ENCODE measurements around the gene ADAP1. TPM values are rescaled to one million over a fixed set of nuclear protein-coding genes. Genes with fewer than 3 reads are reported as not detected.

The ADAP1 gene
- total and polyA plus RNA-seq, 2 of the 13 experiments (the other 11 are each of a cell fraction or from before 2014, with no cell fraction given), result 10.5 to 24.6 TPM

DNA sequence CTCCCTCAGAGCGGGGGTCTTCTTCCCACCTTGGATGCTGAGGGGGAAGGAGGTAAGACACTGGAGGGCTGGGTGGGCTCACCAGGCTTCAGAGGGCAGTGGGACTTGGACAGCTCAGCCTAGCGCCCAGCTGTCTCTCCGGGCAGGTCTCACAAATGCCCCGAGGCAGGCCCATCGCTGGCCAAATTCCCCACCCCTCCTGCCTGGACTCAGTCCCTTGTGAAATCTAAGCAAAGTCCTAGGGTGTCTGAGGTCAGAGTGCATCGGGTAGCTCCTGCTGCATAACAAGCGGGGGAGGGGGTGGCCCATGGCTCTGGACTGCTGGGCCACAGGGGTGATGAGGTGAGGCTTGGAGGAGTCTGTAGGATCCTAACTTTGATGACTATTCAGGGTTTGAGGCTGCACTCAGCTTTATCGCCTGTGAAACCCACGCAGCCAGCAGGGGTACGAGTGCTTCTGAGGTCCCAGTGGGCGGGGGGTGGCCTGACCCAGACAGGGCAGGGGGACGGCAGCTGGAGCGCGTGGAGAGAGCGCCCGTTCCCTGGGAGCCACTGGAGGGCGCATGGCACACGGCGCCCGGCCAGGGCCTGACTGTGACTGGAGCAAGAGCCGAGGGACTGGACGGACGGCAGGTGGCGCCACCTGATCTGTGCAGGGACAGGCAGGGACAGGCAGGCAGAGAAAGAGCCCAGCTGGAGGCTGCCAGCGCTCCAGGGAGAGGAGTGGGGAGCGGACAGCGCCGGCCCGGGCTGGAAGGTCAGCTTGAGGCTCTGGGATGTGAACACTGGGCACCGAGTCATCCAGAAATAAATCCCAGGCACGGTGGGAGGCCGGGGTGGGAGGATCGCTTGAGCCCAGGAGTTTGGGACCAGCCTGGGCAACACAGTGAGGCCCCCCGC, 38.5 kb upstream of the ADAP1 start (continued):
- TF ChIP-seq ZNF333 (CRISPR knock-in tag; IDR thresholded peaks at IDR 0.05; ENCODE audit: borderline replicate concordance) (0 out of 2 replicates have a peak, but pooled peaks have one; percentile 8), POGZ (CRISPR knock-in tag; IDR thresholded peaks at IDR 0.05) (peak; percentile 39; the same call in 1 of the 2 replicates), MXI1 (IDR thresholded peaks at IDR 0.05; ENCODE audit: borderline replicate concordance, low read depth, low read length) (peak; percentile 83; the same call in 1 of the 3 replicates), HOXA7 (CRISPR knock-in tag; IDR thresholded peaks at IDR 0.05) (no peak), GATAD1 (CRISPR knock-in tag; IDR thresholded peaks at IDR 0.05) (peak; percentile 78), ZNF616 (CRISPR knock-in tag; IDR thresholded peaks at IDR 0.05; ENCODE audit: low read depth) (no peak), RCOR2 (CRISPR knock-in tag; IDR thresholded peaks at IDR 0.05) (no peak), ZNF326 (CRISPR knock-in tag; IDR thresholded peaks at IDR 0.05; ENCODE audit: borderline replicate concordance) (no peak), ZBTB7B (CRISPR knock-in tag; IDR thresholded peaks at IDR 0.05) (peak; percentile 50; the same call in 1 of the 2 replicates), ZSCAN22 (CRISPR knock-in tag; IDR thresholded peaks at IDR 0.05) (peak; percentile 82), TARDBP (CRISPR knock-in tag; IDR thresholded peaks at IDR 0.05) (peak; percentile 78), NFIC (IDR thresholded peaks at IDR 0.05; ENCODE audit: low read length) (no peak), ZNF24 (IDR thresholded peaks at IDR 0.05) (no peak), KAT8 (CRISPR knock-in tag; IDR thresholded peaks at IDR 0.05) (peak; percentile 67; the same call in 1 of the 2 replicates), ZNF121 (CRISPR knock-in tag; IDR thresholded peaks at IDR 0.05) (peak; percentile 79; the same call in 1 of the 2 replicates), SIX1 (CRISPR knock-in tag; IDR thresholded peaks at IDR 0.05; ENCODE audit: borderline replicate concordance) (peak; percentile 7; the same call in 1 of the 2 replicates), NKX3-1 (CRISPR knock-in tag; IDR thresholded peaks at IDR 0.05) (0 out of 2 replicates have a peak, but pooled peaks have one; percentile 20), ERF (CRISPR knock-in tag; IDR thresholded peaks at IDR 0.05) (peak; percentile 90)
- TF ChIP-seq, protein P1, sequence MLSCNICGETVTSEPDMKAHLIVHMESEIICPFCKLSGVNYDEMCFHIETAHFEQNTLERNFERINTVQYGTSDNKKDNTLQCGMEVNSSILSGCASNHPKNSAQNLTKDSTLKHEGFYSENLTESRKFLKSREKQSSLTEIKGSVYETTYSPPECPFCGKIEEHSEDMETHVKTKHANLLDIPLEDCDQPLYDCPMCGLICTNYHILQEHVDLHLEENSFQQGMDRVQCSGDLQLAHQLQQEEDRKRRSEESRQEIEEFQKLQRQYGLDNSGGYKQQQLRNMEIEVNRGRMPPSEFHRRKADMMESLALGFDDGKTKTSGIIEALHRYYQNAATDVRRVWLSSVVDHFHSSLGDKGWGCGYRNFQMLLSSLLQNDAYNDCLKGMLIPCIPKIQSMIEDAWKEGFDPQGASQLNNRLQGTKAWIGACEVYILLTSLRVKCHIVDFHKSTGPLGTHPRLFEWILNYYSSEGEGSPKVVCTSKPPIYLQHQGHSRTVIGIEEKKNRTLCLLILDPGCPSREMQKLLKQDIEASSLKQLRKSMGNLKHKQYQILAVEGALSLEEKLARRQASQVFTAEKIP (CRISPR knock-in tag; IDR thresholded peaks at IDR 0.05; ENCODE audit: borderline replicate concordance), result no peak
- TF ChIP-seq, protein P2, sequence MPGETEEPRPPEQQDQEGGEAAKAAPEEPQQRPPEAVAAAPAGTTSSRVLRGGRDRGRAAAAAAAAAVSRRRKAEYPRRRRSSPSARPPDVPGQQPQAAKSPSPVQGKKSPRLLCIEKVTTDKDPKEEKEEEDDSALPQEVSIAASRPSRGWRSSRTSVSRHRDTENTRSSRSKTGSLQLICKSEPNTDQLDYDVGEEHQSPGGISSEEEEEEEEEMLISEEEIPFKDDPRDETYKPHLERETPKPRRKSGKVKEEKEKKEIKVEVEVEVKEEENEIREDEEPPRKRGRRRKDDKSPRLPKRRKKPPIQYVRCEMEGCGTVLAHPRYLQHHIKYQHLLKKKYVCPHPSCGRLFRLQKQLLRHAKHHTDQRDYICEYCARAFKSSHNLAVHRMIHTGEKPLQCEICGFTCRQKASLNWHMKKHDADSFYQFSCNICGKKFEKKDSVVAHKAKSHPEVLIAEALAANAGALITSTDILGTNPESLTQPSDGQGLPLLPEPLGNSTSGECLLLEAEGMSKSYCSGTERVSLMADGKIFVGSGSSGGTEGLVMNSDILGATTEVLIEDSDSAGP (CRISPR knock-in tag; IDR thresholded peaks at IDR 0.05; ENCODE audit: borderline replicate concordance), result peak; percentile 95
- TF ChIP-seq, protein P3, sequence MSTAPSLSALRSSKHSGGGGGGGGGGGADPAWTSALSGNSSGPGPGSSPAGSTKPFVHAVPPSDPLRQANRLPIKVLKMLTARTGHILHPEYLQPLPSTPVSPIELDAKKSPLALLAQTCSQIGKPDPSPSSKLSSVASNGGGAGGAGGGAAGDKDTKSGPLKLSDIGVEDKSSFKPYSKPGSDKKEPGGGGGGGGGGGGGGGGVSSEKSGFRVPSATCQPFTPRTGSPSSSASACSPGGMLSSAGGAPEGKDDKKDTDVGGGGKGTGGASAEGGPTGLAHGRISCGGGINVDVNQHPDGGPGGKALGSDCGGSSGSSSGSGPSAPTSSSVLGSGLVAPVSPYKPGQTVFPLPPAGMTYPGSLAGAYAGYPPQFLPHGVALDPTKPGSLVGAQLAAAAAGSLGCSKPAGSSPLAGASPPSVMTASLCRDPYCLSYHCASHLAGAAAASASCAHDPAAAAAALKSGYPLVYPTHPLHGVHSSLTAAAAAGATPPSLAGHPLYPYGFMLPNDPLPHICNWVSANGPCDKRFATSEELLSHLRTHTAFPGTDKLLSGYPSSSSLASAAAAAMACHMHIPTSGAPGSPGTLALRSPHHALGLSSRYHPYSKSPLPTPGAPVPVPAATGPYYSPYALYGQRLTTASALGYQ (CRISPR knock-in tag; IDR thresholded peaks at IDR 0.05), result peak; percentile 49; the same call in 1 of the 2 replicates
- TF ChIP-seq, protein P4, sequence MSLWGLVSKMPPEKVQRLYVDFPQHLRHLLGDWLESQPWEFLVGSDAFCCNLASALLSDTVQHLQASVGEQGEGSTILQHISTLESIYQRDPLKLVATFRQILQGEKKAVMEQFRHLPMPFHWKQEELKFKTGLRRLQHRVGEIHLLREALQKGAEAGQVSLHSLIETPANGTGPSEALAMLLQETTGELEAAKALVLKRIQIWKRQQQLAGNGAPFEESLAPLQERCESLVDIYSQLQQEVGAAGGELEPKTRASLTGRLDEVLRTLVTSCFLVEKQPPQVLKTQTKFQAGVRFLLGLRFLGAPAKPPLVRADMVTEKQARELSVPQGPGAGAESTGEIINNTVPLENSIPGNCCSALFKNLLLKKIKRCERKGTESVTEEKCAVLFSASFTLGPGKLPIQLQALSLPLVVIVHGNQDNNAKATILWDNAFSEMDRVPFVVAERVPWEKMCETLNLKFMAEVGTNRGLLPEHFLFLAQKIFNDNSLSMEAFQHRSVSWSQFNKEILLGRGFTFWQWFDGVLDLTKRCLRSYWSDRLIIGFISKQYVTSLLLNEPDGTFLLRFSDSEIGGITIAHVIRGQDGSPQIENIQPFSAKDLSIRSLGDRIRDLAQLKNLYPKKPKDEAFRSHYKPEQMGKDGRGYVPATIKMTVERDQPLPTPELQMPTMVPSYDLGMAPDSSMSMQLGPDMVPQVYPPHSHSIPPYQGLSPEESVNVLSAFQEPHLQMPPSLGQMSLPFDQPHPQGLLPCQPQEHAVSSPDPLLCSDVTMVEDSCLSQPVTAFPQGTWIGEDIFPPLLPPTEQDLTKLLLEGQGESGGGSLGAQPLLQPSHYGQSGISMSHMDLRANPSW (CRISPR knock-in tag; IDR thresholded peaks at IDR 0.05; ENCODE audit: borderline replicate concordance), result peak; percentile 59; the same call in 1 of the 2 replicates
